Stimulated activated CD8-positive, alpha-beta memory T cell treated with anti-CD3 and anti-CD28 coated beads, Interleukin-15, amount 100 ng/mL, for 4 hours (primary cell): ENCODE data around the gene KCNA2.

Experiments used
- DNase-seq, 2 donors: peaks; one replicate each; pipeline ENCODE4 v3.0.0-alpha.2; 2020; ENCODE audit warnings: low read depth in 2 of 2

The KCNA2 gene

DNA sequence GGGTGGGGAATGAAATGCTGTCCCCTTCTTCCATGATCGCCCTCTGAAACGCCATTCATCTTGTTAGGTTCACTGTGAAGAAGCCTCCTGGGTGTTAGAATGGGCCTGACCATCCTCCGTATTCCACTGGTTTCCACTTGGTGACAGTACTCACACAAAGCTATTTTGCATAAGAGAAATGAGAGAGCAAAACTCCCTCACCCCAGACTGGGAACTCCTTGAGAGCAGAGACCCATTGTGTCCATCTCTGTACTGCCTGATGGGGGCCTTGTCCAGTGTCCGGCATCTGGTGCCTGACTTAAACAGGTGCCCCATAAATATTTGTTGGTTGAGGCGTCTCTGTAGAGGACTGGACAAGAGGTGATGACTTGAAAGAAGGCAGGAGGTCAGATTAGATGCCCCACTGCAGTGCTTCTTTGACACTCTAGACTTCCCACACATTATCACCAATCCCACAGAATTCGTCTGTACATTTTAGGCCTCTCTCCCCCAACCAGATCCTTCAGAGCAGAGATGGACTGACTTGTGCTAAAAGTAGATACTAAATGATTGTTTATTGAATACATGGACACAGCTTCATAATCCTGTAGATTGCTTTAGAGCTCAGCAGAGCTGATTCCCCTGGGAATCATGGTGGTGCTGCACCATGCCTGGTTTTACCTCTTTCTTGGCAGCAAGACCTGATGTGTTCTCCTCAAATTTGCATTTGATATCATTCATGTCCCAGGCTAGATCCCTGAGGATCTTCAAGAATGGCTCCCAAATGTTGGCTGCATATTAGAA, 22.4 kb upstream of the KCNA2 start:
- no peak for DNase-seq

DNA sequence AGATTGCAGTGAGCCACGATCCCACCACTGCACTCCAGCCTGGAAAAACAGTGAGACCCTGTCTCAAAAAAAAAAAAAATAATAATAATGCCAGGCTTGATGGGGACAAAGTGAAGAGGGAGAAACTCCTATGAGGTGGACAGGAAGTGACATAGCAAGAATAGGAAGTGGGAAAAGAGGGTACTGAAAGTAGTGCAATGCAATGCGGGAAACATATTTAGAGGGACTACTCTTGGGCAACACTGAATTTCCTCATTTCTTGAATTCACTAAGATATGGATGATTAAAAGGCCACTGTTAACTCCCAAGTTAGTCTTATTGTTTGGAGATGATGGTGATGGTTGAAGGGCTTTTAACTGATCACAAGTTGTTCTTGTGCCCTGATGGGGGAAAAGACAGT, 21.6 kb upstream of the KCNA2 start:
- DNase-seq, result no peak

DNA sequence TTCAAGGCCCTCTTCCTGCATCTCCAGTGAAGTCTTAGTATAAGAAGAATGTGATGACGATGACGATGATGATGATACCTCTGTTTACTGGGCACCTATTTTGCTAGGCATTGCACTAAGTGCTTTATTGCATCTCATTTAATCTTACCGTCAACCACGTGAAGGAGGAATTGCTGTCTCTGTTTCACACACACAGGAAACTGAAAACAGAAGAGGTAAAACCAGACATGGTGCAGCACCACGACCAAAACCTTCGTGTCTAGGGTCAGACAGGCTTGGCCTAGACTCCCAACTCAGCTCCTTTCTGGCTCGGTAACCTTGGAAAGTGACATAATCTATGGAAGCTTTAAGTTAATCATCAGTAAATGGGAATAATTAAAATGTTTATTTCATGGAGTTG, 20.7 kb upstream of the KCNA2 start:
- DNase-seq, result no peak

DNA sequence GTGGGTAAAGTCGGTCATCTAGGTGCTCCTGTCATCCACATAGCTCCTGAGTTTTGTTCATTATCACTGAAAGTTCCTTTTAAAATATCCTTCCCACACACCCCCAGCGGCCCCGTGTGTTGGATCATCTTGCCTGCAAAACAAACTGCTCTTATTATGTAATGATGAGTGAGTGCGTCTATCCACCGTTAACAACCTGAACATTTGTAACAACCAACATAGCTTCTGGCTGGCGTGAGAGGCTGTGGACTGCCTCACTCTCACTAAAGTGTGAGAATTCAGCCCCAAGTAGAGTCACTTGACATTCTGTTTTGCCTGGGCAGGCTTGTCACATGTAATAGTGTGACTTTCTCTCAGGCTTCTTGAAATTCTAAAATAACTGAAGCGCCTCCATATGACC, 14.5 kb upstream of the KCNA2 start:
- no peak for DNase-seq

DNA sequence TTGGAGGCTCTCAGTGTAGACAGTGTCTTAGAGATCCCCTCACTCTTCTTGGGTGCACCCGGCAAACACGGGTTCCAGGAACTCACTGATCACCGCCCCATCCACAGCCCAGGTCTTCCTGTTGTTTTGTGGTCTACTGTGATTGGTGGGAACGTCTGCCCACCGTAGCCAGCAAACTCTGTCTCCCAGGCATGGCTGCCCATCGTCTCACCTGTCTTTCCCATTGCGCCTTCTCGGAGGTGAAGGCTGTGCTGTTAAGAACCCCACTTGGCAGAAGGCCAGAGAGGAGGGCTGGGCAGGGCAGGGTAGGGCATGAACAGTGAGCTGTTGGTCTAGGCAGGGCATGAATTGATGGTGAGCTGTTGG, 14.1 kb upstream of the KCNA2 start:
- DNase-seq, result no peak

DNA sequence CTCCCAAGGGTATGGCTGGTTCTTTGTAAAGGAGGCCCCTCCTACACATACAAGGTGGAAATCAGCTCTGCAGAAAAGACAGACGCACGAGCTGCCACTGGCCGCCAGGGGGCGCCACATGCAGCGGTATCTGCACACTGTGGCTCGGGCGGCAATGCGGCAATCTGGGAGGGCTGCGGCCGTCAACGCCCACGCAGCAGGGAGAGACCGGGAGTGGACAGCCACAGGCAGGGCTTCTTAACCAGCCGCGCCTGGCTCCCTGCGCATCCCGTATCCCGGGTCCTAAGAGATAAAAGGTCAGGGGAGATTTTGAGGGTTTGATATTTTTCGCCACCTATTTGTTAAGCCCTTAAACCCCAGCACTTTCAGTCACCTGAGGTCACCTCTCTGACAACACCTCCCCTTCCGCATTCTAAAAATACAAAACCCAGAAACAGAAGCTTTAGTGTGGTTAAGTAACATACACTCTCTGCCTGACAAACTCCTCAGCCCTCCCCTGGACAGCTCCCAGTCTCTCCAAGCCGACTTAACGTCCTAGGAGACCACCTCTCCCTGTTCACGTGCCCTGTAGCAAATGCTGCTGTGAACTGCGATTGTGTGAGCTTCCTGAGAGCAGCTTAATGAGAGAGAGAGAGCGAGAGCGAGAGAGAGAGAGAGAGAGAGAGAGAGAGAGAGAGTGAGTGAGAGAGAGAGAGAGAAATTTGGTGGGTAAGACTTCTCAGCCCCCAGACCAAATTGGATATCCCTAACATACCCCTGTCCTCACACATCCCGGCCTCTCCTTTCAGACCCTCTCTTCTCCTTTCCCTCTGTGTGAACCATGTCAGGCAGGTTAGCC, 13.5 kb upstream of the KCNA2 start:
- DNase-seq, result peak; percentile 65 to 78

DNA sequence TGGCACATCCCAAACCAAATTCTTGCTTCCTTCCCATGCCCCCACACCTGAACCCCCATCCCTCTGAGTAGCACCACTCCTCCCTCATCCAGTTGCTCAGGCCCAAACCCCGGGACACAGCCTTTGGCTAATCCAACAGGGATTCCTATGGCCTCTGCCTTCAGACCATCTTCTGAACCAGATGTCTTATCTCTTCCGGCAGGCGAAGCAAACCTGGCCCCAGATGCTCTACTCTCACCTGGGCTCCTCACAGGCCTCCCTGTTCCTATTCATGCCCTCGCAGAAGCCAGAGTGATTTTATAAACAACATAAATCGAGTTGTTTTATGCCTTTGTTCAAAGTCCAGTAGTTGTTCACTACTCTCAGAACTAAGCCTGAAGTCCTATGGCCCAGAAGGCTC, 12.5 kb upstream of the KCNA2 start:
- no peak for DNase-seq

DNA sequence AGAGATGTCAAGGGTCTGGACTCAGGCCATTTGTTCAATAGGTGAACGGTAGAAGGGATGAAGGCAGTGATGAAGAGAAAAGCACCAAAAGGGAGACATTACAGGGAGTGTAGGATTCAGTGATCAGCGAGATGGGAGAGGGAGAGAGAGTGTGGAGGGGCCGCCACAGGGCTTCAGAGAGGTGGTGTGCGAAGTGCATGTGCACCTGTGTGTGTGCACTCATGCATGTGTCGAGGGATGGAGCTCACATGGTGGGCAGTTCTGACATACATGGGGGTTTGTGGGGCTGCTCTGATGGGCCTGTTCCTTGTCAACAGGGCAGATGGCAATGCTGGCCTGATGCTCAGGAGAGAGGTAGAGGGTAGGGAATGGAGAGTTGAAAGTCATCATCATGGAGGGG, 11.4 kb upstream of the KCNA2 start:
- no peak for DNase-seq

DNA sequence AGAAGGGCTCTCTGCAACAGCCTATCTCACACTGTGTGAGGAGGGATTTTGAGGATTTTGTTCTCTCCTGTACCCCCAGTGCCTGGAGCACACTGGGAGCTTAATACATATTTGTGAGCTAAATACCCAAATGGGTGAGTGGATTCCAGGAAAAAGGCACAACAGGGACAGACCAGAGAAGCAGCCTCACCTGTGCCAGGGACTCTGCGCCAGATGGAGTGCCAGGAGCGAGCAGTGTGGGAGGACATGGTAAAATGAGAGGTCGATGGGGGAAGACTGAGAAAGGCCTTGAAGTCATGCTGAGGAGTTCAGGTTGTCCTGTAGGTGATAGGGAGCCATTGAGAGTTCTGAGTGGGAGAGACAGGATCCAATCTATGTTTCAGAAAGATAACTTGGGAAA, 11.0 kb upstream of the KCNA2 start:
- DNase-seq, result no peak

DNA sequence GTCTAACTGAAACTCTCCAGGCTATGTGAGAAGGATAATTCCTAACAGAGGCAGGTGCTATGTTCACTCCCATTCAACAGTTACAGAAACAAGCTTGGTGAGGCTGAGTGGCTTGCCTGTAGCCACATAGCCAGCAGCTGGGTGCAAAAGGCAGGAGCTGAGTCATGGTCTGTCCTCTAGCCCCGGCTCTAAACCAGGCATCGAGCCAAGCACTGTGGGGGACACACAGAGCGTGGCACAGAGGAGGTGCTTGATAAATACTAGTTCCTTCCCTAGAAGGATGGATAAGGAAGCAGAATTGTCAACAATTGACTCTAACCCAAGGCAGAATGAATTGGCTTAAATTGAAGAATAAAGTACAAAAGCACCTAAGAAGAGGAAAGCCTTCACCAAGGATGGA, 10.4 kb upstream of the KCNA2 start:
- no peak for DNase-seq

DNA sequence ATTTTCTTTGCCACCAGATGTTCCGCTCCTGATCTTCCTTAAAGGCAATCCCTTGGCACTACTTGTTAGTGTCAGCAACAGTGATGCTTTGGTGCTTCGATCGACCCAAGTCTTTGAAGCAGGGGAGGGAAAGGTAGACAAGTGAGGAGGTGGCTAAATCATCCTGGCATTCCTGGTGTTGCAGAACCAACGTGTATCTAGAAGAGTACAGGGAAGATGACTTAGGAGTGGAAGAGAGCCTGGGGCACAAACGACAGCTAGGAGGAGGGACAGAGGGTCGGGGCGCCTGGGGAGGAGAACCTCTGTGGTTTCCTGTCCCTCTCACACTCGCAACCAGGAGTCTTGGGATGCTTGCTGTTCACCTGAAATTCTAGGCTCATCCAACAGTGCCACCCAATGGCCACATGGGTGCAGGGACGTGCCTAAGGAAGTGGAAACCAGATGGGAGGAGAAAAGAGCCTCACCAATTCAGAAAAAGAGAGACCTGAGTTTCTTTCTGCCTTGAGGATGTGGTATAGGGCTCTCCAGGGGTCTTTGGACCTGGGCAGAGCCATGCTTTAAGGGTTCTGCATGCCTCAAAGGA, 9.5 kb upstream of the KCNA2 start:
- DNase-seq, result no peak

DNA sequence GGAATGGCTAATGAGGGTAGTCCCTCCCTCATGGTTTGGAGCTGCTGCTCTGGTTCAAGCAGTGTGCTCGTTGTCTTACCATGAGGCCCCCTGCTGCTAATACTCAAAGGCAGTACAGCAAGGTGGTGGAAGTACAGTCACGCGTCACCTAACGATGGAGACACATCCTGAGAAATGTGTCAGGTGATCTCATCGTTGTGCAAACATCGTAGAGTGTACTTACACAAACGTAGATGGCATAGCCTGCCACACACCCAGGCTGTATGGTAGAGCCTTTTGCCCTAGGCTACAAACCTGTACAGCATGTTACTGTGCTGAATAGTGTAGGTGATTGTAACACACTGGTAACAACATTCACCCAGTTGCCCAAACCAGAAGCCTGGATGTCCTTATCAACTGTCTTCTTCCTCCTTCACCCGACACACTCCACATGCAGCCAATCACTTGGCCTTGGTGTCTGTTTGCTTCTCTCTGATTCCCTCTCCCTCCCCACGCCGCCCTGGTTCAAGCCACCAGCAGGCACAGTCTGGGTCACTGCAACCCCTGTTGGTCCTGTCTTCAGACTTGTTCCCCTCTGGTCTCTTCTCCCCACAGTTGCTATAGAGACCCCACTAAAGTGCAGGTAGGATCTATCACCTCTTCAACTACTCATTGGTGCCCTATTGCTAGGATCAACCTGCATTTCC, 6.0 kb upstream of the KCNA2 start:
- DNase-seq, result no peak

DNA sequence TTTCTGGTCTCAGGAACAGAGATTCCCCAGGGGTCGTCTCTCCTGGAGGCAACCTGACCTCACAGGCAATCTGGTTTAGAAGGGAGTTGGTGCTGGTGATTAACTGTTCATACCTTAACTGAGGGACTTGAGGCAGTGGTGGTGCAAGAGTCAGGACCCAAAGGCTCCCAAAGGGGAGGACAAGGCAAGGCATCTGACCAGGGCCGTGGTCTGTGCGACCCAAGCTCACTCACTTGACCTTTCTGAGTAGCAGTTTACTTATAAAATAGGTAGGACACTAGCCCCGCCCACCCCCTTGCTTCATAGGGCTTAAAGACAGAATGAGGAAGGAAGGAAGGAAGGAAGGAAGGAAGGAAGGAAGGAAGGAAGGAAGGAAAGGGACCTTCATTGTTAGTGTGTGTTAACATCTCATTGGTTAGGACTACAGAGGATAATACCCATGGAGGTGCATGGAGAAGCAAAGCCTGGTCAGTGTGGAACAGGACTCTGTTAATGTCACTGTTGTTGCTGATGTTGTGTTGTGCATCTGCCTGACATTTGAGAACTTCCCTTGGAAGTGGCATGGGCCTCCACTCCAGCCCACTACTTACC, 4.6 kb upstream of the KCNA2 start:
- no peak for DNase-seq

DNA sequence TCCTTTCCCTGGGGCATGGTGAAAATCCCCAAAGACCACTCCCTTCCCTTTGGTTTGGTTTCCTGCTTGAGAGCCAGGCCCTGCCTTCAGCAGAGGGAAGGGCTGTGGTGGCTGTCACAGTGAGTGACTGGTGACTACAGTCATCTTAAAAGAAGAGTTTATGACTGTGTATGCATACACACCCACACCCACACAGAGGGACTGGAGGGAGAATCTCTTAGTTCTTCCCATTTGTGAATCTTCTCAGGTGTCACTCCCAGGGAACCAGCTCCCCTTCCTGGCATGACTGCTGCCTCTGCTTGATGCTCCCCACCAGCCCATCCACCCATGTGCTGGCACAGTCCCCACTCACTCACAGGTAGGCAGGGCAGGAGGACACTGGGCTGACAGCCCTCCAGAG, 3.9 kb upstream of the KCNA2 start:
- no peak for DNase-seq

DNA sequence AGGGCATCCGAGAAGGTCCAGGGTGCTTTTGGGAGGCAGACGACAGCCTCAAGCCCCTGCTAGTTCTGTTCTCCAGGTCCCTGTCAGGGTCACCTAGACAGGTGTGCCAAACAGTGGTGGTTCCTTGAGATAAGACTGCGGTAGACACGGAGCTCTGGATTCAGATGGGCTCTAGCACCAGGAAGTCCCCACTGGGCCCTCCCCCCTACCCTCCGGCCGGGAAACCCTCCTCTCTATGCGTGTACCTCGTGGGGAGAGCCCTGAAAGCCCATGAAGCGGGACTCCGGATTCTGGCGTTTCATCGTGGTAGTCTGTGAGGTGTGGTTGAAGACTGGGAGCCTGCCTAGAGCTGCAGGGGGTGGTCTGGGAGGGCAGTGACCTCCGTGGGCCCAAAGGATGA, 2.1 kb upstream of the KCNA2 start:
- no peak for DNase-seq

DNA sequence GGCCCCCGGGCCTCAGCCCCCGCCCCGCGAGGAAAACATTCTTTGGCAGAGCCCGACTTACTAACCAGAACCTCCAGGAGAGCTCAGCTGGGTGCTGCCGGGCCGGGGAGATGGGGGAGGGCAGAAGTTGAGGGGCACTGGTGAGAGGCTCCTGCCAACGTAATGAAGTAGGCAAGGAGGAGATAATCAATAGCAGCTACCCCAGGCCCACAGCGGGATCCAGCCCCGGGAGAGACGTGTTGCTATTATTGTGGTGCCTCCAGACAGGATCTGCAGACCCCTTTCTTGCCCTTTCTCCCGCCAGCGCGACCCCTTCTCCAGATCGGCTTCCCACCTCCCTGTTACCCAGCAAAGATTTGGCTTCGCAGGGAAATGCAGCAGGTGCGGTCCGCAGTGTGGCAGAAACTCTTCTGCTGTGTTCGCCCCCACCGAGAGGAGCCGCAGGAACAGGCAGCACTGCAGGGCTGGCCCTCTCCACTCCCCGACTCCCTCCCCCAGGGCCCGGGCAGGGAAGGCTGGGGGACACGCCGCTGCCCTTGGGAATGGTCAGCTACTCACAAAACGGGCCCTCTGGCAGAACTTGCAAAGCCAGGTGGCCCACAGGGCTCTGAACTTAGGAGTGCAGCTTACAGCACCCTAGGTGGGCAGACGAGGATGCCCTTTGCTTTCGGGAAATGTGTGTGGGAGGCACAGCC, 1.5 kb upstream of the KCNA2 start:
- no peak for DNase-seq

DNA sequence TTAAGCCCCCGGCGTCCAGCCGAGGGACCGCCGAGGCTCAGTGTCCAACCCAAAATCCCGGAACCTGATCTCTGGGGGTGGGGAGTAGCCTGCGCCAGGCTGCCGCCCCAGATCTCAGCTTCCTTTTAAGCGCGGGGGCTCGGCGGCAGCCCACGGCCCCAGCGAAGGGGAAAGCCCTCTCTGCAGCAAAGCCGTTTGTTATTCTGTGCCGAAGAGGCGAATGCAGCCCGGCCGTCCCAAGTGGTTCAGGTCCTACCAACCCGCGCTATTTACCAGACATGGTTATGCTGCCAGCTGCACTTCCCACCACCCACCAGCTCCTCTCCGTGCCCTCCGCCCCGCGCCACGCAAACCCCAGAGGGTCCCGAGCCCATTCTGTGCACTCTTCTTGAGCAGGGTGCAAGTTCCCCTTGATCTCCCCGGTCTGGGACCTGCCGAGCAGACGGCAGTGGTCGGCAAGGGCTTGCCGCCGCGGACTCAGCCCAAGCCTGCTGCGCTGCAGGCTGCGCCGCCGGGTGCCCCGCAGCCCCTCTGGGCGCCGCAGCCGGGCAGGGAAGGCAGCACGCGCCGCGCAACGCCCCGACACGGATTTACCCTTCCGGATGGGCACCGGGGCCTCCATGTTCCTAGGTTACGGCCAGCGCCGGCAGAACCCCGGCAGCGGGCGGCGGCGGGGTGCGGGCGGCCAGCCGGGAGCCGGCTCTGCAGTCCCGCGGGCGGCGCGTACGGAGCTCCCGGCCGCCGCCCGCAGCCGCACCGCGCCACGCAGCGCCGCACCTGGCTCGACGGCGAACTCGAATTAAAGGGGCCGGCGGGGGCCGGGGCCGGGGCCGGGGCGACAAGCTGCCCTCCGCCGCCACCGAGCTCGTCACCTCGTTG, 738 bp upstream of the KCNA2 start:
- no peak for DNase-seq

DNA sequence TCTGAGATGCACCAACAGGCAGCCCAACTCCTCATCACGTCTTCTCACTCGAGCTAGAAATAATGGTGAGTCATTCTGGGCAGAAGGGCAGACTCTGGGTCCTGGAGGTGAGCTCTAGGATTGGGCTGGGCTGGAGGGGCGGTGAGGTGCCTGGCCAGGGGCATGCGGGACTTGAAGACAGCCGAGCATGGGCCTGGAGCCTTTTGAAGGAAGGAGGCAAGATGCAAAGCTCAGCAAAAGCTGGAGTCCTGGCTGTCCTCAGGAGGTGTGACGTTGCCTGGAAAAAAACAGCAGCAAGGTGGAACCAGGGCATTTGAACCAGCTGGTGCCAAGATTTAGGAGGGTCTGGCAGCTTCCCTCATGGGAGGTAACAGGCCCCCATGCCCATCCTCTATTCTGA, 712 bp downstream of the KCNA2 start:
- DNase-seq, result no peak

DNA sequence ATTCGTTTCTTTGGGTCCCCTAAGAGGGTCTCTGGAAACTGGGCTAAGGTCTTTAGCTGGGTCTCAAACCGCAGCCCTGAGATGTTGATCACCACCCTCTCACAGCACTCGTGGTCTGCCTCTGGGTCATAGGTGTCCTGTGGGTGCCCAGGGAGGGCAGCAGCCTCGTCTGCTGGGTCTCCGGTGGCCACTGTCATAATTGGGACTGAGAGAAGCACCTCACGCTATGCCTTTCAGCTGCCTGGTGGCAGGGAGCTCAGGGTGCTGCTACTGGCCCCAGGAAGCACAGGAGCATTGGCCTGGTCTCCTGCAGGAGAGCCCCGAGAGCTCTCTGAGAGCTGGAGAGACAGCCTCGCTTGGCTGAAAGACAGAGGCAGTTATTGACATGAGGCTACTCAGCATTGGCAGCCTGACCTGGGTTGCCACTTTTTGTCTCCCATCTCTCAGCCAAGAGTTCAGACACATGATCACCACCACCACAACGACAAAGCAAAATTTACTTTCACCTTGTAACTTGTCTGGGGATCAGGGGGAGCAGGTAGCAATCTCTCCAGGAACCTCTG, 1.5 kb downstream of the KCNA2 start:
- DNase-seq, result no peak

DNA sequence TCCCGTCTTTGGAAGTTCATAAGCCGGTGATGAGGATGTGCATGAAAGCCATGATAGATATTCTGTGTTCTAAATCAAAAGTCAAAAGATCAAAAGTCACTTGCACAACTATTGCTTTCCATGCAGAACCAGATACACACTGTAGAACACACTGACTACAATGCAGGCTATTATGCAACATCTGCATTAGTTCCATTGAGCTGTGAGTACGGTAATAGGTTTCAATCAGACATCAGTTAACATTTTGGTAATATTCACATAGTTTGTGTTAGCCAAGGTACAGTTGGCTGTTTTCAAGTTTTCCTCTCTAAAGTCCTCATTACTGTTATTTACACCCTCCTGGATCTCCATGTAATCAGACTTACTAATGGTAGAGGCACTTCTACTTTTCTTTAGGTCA, 3.1 kb downstream of the KCNA2 start:
- no peak for DNase-seq
